A204.1 (cell line): ENCODE data around the gene GREB1L.

Source experiments
- FAIRE-seq: peaks from 2 replicates; lab custom pipeline; 2012; peaks lifted over from hg19 to GRCh38; lab: Jason Lieb, UNC

The GREB1L gene

DNA sequence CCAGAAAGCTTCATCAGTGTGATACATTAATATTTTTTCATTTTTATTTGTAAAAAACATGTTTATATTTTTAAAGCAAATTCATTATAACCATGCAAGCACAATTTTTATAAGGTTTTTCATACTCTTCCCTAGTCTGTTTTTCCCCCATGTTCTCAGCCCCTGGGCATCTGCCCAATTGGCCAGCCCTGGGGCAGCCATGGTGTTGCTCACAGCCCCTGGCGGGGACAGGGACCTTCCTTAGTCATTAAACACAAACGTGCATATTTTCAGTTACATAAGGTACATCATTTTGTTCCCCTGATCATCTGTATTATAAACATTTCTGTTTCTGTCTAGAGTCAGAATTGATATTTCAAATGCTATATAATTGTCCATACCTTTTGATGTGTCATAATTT is 208.5 kb downstream of the GREB1L start:
- FAIRE-seq: no peak

DNA sequence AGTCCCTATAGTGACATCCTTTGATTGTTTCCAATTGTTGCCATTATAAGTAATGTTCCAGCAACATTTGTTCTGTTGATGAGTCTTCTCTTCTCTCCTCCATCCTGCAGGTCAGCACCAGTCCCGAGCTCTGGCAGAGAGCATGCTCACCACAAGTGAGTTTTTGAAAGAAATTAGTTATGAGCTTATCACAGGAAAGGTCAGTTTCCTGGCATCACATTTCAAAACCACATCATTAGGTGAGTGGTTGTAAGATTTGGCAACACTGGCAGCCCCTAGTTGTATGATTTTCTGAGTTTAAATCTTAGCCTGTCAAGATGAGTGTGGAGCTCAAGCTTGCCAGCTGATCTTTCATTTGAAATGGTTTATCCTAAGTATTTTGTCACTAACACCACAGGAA is 208.9 kb downstream of the GREB1L start:
- FAIRE-seq: no peak

DNA sequence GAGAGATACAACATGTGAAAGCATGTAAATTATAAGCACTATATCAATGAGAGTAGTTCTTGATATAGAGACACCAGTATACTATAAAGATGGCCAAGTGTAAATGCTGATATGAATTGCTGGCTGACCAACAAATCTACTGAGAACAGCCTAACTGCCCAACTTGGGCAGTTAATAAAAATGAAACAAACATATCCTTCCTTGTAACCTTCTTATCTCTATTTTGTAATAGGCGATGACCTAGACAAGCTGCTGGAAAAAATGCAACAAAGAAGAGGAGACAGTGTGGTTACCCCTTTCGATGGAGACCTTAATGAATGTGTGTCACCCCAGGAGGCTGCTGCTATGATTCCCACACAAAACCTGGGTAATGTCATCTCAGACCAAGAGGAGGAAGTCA is 209.8 kb downstream of the GREB1L start:
- FAIRE-seq: no peak

DNA sequence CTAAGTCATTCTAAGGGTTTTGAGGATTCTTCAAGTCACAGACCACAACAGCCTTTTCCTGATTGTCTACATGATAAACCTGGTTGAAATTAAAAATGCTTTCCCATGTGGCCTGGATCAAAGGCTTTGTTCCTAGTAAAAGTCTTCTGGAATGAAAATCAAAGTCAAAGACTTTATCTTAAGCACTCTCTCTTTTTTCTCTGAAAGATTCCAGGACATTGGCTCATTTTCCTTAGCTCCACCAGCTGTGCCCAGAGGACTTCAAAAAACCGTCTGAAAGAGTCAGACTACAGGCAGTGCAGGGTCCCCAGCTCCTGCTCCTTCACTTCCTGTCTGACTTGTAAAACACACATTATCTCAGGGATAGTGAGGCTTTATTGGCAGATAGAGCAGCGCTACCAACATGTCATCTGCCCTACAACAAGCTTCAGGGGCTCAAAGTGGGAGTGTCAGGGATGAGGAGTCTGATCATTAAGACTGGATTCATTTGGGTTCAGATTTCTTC is 210.3 kb downstream of the GREB1L start:
- FAIRE-seq: no peak

DNA sequence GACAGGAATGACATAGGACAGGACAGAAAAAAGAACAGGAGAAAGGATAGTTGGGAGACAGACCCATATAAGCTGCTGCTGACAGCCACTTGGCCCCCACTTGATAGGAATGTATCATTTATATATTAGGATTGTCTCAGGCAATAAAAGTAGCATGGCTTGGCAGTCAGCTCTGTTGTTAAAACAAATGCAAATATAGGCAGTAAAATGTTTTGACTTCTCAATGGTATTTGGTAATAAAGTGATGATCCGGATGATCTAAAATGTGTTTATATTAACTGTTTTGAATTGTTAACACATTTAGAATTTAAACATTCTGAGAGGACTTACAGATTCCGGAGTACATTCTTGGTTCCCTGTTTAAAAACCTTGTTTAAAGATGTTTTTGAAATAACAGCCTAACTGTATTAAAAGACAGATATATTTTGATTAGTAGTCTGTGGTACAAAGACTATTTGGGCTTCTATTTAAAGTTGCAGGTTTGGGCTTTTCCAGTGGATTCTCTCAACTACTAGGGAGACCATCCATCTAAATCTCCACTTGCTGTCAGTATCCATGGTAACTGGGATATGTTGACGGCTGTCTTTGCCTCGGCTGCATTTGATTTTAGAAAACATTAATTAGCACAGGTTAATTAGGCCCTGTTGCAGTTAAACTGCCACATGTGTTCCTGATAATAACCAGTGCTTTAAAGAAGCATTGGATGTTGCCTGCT is 210.9 kb downstream of the GREB1L start:
- no peak for FAIRE-seq

DNA sequence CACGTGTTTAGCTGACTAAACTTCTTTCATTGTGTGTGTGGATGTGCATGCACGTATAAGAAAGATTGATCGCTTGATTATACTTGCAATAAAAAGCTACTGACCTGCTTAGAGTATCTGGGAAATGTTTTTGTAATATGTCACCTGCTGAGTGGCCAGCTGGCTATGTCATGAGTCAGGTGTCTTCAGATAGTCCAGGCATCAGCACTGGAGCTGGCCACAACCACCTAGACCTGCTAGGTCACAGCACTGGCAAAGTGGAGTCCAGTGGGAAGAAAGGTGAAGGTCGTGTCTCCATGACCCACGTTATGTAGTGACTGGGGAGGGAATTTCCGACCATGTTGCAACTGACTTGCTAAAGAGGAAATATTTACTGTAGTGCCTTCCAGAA is 211.5 kb downstream of the GREB1L start:
- no peak for FAIRE-seq

DNA sequence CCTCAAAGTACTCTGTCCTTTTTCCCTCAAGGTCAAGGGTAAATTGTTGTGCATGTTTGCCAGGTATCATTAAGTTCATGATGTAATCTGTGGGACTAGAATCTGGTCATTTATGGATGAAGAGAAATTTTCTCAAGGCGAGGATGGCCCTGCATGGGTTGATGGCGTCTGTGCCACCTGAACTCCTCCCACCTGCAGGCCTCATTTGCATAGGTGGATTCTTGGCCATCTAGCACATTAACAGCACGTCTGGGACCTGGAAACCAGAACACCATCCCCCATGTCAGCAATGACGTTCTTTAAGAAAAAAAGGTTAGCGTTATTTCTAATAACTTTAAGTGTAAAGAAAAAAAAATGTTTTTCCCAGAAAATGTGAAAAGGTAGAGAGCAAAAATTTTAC is 212.7 kb downstream of the GREB1L start:
- FAIRE-seq: no peak

DNA sequence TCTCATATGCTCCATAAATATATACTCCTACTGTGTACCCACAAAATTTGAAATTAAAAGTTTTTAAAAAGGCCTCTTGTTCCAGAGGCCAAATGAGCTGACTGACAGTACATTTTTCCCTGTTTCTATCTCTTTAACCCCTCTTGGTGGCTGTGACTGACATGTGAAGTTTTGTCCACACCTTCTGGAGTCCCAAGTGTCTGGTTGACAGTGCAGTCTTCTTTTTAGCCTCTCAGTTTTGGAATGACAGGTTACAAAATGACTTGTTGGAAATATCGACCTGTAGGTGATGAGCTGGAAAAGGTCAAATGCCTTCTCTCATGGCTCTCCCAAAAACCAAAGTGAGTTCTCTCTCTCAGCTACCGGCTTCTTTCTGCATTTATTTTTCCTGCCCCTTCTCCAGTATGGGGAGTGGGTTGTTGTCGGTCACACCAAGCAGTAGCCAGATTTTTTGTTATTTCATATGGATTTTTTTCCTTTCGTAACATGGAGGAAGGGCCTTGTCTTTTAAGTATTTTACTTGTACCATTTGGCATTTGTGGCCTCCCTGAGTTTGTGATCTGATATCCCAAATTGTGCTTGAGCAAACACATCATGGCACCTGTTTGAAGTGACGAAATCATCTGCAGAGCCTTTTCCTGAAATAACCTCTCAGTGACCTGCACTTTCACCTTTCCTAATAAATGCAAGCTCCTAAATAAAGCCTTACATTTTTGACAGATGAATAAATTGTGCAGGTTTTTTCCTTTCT is 214.6 kb downstream of the GREB1L start:
- FAIRE-seq: no peak

DNA sequence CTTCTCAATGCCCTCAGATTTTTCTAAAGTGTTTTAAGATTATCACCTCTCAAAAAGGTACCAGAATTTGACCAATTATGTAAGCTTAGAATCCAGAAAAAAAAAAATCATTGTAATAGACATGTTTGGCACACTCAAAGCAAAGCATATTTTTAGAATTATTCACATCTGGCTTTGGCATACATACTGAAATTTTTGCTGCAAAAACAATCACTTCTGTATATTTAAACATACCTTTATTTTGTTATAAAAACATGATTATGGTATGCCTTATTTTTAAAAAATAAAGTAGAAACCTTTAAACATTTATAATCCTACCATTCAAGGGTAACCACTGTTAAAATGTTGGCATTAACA is 215.1 kb downstream of the GREB1L start:
- FAIRE-seq: no peak

DNA sequence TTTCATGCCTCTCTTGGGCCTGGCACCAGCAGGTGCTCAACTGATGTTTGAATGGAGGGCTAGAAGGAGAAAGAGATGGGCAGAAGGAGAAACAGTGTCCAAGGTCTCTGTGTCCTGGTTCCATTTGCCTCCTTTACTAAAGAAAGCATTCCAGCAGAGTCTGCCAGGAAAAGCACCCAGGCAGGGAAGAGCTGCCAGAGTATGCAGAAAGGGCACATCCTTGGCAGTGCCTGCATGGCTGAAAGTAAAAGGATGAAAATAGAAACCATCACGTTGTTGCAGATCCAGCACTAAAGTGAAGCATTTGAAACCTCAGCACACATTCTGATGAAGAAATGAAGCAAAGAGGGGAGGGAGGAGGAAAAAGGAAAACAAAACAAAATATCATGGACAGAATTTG is 216.3 kb downstream of the GREB1L start:
- no peak for FAIRE-seq

DNA sequence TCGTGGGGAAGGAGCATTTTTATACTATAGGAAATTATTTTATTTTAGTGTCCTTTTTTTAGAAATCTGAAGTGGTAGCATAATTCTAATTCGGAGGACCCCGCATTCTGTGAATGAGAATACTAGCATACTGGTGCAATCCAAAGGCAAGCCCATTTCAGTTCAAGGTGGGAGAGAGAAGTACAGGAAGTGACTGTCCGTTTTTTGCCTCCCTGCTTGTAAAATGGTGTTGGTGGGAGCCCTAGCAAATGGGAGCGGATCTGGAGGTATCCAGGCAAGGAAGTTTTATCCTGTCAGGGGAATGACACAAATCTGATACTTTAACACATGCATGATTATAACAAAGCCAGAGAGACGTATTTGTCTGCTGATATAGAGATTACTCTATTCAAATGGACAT is 216.8 kb downstream of the GREB1L start:
- FAIRE-seq: no peak

DNA sequence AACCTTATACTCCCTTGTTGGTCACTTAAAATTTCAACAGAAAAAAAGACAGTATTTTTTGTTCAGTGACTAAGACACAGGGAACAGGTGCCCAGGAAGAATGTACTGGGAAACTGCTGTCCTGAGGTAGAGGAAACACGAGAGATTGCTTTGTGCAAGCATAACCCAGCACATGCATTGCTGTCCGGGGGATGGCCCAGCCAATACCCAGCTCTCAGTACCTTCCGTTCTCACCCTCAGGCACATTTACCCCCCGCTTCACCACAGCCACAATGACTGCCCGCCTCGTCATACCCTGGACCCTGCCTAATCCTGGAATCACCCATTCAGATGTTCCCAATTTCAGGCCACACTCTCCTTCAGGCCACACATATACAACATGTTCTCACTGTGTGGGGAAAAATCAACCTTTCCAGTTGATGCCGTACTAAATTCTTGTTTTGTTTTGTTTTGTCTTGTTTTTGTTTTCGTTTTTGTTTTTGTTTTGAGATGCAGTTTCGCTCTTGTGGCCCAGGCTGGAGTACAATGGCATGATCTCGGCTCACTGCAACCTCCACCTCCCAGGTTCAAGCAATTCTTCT is 217.8 kb downstream of the GREB1L start:
- FAIRE-seq: no peak

DNA sequence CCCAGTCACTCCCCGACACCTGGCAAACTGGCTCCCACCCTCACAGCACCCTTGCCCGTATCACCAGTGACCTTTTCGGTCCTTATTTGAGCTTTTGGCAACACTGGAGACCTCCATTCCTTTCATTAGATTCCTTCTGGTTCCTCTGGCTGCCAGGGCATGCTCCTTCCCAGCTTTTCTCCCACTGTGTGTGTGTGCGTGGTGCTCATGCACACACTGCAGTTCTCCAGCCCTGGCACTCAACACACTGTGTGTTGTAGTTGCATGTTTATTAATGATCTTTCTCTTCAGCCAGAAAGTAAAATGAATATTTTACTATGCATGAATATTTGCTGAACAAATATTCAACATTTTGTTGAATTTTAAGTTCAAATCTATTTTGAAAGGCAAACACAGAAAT is 219.4 kb downstream of the GREB1L start:
- no peak for FAIRE-seq

DNA sequence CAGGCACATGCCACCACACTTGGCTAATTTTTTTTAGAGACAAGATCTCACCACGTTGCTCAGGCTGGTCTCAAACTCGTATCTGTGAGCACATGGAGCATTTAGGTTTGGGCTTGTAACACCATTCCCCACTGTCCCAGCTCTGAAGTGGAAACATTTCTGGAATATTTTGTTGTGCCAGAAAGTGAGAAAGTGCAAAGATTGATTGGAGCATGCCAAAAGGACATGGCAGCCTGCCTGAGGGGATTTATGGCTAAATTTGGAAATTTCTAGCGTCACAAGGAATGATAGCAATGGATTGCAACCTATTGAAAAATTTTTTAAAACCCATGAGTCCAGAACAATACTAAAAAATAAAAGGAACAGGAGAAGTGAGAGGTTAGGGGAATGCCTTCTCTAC is 221.7 kb downstream of the GREB1L start:
- FAIRE-seq: no peak

DNA sequence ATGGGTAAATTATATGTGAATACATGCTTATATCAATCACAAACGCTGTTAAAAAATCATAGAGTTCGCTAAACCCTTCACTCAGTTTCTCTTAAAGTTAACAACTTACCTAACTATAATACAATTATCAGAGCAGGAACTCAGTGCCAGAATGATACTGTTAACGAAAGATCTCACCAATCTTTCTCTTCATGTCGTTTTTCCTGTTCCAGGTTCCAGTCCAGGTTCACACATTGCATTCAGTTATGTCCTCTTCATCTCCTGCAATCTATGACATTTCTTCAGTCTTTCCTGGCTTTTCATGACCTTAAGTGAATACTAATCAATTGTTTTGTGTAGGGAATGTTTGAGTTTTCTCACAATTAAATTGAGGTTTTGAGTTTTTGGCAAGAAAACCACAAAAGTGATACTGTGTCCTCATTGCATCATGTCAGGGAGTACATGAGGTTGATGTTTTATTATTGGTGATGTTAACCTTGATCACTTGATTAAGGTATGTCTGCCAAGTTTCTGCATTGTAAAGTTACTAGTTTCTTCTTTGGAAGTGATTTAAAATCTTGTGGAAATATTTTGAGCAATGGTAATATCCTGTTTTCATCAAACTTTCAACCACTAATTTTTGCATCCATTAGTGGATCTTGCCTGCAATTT is 226.6 kb downstream of the GREB1L start:
- no peak for FAIRE-seq

DNA sequence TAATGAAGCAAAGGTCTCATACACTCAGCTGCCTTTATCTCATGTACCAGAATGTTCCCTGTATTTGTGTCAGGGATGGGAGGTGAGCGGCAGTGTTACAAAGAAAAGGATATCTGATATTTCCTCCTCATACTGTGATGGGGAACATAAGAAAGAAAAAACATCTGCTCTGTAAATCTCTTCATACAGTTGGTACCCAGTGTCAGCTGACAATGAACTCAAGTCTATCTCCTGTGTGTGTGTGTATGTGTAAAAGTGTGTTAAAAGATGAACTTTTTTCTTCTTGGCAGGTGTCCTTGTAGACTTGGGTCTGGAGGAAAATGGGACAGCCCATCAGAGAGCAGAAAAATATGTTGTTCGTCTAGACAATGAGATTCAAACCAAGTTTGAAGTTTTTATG is 230.7 kb downstream of the GREB1L start:
- no peak for FAIRE-seq

DNA sequence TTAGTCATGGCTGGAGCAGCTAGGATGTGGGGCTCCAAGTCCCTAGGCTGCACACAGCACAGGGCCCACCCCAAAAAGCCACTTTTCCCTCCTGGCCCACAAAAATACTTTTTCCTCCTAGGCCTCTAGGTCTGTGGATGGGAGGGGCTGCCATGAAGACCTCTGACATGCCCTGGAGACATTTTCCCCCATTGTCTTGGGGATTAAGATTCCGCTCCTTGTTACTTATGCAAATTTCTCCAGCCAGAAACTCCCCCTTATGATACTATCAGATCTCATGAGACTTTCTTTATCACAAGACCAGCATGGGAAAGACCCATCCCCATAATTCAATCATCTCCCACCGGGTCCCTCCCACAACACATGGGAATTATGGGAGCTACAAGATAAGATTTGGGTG is 232.6 kb downstream of the GREB1L start:
- no peak for FAIRE-seq

DNA sequence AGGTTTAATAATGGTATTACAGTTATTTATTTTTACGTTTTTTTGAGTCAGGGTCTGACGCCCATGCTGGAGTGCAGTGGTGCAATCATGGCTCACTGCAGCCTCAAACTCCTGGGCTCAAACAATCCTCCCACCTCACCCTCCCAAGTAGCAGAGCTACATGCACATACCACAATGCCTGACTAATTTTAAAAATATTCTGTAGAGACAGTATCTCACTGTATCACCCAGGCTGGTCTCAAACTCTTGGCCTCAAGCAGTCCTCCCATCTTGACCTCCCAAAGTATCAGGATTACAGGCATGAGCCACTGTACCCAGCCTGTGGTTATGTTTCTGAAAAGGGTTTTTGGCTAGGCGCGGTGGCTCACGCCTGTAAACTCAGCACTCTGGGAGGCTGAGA is 237.7 kb downstream of the GREB1L start:
- FAIRE-seq: no peak

DNA sequence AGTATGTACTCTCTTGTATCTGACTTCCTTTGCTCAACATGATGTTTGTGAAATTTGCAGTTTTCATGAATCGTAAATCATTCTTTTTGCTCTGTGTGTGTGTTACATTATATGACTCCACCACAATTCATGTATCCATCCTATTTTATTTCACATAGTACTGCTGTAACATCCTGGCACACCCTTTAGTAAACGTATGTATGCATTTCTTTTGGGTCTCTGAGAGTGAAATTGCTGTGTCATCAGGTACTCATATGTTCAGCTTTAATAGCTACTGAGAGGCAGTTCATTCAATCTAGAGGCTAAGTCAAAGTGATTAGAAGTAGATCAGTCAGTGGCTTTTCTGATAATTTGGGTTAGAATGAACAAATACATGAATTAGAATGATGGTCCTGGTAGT is 239.7 kb downstream of the GREB1L start:
- no peak for FAIRE-seq

DNA sequence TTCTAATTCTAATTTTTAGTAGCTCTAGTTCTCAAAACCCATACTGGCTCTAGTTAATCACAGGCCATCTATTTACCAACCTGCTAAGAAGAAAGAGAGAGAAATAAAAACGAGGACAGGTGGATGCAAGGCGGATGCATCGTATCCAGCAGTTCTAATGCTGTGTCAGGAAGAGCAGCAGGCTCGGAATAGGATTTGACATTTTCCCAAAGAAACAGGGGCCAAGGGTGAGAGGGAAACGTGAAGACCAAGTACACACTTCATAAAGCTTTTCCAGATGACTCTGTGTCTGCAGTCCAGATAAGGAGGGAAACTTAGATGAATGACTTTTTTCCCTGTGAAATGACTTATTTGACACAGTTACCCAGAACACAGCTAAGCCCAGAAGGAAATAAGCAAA is 241.0 kb downstream of the GREB1L start:
- FAIRE-seq: no peak

DNA sequence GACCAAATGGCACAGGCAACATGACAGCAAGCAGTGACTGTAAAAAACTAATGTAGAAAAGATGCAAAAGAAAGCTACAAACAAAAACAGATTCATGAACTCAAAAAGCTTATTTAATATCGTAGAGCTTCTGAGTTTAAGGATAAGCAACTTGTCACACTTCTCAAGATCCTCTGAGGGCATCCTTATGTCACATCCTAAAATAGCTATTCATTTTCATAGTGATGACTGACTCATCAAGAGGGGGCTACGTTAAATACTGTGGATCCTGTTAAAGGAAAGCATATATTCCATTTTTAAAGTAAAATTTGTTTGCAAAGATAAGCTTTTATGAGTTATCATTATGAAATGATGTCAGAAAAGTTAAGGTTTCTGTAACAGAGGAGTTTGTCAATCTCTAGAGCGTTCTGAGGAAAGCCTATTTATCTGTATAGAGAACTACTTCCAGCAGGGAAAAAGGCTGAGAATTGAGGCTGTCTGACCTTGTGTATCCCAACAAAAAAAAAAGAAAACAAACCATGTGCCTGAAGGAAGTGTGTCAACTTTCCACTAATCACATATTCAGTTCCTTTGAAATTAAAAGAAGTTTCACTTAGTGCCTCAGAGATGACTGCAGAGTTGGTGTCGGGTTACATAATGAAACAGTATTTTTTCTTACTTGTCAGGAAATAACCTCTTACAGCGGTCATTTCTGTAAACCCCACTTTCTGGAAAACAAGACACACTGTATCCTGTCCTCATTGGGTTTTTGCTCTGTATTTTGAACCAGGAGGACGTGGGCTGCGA is 243.0 kb downstream of the GREB1L start:
- no peak for FAIRE-seq

DNA sequence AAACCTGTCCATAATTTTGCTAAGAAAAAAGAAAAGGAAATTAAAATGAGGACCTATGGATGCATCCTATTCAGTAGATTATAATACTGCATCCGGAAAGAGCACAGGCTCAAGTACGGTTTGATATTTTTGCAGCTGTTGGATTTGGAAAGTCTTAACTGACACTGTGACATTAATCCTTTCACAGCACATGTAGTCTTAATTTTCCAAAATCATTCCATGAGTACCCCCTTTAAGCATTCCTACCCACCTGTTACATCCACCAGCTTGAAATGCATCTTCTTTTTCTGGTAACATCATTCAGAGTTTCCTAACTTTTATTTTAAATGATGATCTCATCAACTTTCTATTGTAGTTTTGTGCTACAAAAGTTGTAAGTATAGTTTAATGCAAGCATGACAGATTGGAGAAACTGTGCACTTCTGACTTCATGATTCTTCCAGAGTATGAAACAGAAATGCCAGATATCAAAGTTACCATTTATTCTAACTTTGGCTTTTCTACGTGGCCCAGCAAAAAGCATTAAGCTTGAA is 244.9 kb downstream of the GREB1L start:
- FAIRE-seq: no peak
